Measurements from ENCODE around the gene RAB10. TPM values are rescaled to one million over a fixed set of nuclear protein-coding genes. Genes with fewer than 3 reads are reported as not detected.

RAB10 gene
- total and polyA plus RNA-seq, 9 of the 15 experiments (the other 6 are each of a cell fraction or from before 2014, with no cell fraction given), result 25.1 to 214 (median 157) TPM

DNA sequence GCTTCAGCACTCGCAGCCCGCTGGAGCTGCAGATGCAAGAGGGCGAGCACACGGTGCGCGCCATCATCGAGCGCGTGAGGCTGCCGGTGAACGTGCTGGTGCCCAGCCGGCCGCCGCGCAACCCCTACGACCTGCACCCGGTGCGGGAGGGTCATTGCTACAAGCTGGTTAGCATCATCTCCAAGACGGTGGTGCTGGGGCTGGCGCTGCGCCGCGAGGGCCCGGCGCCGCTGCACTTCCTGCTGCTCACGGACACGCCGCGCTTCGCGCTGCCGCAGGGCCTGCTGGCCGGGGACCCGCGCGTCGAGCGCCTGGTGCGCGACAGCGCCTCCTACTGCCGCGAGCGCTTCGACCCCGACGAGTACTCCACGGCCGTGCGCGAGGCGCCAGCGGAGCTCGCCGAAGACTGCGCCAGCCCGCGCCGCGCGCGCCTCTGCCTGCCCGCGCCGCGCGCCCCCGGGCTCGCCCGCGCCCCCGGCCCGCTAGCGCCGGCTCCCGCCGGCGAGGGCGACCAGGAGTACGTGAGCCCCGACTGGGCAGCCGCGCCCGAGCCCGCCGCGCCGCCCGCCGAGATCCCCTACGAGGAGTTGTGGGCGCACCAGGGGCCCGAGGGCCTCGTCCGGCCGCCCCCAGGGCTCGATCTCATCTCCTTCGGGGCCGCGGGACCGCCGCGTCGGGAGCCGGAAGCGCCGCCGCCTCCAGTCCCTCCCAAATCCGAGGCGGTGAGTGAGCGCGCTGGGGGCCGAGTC is 150.8 kb downstream of the RAB10 start (continued):
- TF ChIP-seq, protein P1, sequence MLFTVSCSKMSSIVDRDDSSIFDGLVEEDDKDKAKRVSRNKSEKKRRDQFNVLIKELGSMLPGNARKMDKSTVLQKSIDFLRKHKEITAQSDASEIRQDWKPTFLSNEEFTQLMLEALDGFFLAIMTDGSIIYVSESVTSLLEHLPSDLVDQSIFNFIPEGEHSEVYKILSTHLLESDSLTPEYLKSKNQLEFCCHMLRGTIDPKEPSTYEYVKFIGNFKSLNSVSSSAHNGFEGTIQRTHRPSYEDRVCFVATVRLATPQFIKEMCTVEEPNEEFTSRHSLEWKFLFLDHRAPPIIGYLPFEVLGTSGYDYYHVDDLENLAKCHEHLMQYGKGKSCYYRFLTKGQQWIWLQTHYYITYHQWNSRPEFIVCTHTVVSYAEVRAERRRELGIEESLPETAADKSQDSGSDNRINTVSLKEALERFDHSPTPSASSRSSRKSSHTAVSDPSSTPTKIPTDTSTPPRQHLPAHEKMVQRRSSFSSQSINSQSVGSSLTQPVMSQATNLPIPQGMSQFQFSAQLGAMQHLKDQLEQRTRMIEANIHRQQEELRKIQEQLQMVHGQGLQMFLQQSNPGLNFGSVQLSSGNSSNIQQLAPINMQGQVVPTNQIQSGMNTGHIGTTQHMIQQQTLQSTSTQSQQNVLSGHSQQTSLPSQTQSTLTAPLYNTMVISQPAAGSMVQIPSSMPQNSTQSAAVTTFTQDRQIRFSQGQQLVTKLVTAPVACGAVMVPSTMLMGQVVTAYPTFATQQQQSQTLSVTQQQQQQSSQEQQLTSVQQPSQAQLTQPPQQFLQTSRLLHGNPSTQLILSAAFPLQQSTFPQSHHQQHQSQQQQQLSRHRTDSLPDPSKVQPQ (CRISPR knock-in tag; IDR thresholded peaks at IDR 0.05; ENCODE audit: borderline replicate concordance), result 0 out of 2 replicates have a peak, but pooled peaks have one; percentile 19
- TF ChIP-seq, protein P2, sequence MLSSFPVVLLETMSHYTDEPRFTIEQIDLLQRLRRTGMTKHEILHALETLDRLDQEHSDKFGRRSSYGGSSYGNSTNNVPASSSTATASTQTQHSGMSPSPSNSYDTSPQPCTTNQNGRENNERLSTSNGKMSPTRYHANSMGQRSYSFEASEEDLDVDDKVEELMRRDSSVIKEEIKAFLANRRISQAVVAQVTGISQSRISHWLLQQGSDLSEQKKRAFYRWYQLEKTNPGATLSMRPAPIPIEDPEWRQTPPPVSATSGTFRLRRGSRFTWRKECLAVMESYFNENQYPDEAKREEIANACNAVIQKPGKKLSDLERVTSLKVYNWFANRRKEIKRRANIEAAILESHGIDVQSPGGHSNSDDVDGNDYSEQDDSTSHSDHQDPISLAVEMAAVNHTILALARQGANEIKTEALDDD (IDR thresholded peaks at IDR 0.05), result no peak
- TF ChIP-seq, protein P3, sequence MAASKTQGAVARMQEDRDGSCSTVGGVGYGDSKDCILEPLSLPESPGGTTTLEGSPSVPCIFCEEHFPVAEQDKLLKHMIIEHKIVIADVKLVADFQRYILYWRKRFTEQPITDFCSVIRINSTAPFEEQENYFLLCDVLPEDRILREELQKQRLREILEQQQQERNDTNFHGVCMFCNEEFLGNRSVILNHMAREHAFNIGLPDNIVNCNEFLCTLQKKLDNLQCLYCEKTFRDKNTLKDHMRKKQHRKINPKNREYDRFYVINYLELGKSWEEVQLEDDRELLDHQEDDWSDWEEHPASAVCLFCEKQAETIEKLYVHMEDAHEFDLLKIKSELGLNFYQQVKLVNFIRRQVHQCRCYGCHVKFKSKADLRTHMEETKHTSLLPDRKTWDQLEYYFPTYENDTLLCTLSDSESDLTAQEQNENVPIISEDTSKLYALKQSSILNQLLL (CRISPR knock-in tag; IDR thresholded peaks at IDR 0.05; ENCODE audit: borderline replicate concordance), result no peak
- TF ChIP-seq U2AF2 (optimal IDR thresholded peaks at IDR 0.05; ENCODE audit: low read depth, low read length), result no peak
- no peak for TF ChIP-seq GATA2 (CRISPR knock-in tag; IDR thresholded peaks at IDR 0.05)
- TF ChIP-seq ZBTB8A (IDR thresholded peaks at IDR 0.05; ENCODE audit: partially characterized antibody), result no peak
- TF ChIP-seq CREM (IDR thresholded peaks at IDR 0.05; ENCODE audit: low read depth), result peak; percentile 84
- TF ChIP-seq GABPB1 (CRISPR knock-in tag; IDR thresholded peaks at IDR 0.05), result peak; percentile 78
- peak; percentile 93; the same call in 1 of the 2 replicates for TF ChIP-seq GATAD2B (IDR thresholded peaks at IDR 0.05; ENCODE audit: borderline replicate concordance)
- TF ChIP-seq, protein P4, sequence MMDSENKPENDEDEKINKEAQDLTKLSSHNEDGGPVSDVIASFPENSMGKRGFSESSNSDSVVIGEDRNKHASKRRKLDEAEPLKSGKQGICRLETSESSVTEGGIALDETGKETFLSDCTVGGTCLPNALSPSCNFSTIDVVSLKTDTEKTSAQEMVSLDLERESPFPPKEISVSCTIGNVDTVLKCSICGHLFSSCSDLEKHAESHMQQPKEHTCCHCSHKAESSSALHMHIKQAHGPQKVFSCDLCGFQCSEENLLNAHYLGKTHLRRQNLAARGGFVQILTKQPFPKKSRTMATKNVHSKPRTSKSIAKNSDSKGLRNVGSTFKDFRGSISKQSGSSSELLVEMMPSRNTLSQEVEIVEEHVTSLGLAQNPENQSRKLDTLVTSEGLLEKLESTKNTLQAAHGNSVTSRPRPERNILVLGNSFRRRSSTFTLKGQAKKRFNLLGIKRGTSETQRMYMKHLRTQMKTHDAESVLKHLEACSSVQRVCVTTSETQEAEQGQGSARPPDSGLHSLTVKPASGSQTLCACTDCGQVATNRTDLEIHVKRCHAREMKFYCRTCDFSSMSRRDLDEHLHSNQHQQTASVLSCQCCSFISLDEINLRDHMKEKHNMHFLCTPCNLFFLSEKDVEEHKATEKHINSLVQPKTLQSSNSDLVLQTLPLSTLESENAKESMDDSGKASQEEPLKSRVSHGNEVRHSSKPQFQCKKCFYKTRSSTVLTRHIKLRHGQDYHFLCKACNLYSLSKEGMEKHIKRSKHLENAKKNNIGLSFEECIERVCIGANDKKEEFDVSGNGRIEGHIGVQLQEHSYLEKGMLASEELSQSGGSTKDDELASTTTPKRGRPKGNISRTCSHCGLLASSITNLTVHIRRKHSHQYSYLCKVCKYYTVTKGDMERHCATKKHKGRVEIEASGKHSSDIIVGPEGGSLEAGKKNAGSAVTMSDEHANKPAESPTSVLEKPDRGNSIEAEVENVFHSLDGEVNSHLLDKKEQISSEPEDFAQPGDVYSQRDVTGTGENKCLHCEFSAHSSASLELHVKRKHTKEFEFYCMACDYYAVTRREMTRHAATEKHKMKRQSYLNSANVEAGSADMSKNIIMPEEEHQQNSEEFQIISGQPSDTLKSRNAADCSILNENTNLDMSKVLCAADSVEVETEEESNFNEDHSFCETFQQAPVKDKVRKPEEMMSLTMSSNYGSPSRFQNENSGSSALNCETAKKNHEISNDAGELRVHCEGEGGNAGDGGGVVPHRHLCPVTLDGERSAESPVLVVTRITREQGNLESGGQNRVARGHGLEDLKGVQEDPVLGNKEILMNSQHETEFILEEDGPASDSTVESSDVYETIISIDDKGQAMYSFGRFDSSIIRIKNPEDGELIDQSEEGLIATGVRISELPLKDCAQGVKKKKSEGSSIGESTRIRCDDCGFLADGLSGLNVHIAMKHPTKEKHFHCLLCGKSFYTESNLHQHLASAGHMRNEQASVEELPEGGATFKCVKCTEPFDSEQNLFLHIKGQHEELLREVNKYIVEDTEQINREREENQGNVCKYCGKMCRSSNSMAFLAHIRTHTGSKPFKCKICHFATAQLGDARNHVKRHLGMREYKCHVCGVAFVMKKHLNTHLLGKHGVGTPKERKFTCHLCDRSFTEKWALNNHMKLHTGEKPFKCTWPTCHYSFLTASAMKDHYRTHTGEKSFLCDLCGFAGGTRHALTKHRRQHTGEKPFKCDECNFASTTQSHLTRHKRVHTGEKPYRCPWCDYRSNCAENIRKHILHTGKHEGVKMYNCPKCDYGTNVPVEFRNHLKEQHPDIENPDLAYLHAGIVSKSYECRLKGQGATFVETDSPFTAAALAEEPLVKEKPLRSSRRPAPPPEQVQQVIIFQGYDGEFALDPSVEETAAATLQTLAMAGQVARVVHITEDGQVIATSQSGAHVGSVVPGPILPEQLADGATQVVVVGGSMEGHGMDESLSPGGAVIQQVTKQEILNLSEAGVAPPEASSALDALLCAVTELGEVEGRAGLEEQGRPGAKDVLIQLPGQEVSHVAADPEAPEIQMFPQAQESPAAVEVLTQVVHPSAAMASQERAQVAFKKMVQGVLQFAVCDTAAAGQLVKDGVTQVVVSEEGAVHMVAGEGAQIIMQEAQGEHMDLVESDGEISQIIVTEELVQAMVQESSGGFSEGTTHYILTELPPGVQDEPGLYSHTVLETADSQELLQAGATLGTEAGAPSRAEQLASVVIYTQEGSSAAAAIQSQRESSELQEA (IDR thresholded peaks at IDR 0.05; ENCODE audit: low read depth), result no peak
